ENCODE results near the gene ACACB. TPM values are rescaled to one million over a fixed set of nuclear protein-coding genes. Genes with fewer than 3 reads are reported as not detected.
A peak's percentile ranks its signal among the peaks of the same experiment; 100 is the strongest.

Gene ACACB
- total and polyA plus RNA-seq, 2 experiments from 2014 or later = 6.2 to 15.4 TPM

DNA sequence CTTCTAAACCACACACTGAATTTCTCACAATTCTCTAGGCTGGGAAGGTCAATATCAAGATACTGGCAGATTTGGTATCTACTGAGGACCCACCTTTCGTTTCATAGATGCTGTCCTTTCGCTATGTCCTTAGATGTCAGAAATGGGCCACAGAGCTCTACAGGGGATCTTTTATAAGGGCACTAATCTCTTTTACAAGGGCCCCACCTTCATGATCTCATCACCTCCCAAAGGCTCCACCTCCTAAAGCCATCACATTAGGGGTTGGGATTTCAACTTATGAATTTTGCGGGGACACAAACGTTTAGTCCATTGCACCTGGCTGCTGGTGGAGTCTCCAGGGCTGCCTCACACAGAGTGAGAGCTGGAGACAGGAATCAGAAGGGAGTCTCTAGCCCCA, 79.9 kb downstream of the ACACB start:
- H3K27me3 ChIP-seq (ENCODE audit: insufficient read depth) = no peaks in the 10 kb centered on the region
- H2AFZ ChIP-seq = no peak overlapping the region
- TF ChIP-seq POLR2AphosphoS5 (IDR thresholded peaks at IDR 0.05; ENCODE audit: low read depth) (no peak), JUNB (IDR thresholded peaks at IDR 0.05; ENCODE audit: unreplicated experiment) (no peak), ZNF331 (CRISPR knock-in tag; IDR thresholded peaks at IDR 0.05; ENCODE audit: low read depth) (no peak), STAT1 (IDR thresholded peaks at IDR 0.05; ENCODE audit: unreplicated experiment) (no peak)
- TF ChIP-seq, protein P1, sequence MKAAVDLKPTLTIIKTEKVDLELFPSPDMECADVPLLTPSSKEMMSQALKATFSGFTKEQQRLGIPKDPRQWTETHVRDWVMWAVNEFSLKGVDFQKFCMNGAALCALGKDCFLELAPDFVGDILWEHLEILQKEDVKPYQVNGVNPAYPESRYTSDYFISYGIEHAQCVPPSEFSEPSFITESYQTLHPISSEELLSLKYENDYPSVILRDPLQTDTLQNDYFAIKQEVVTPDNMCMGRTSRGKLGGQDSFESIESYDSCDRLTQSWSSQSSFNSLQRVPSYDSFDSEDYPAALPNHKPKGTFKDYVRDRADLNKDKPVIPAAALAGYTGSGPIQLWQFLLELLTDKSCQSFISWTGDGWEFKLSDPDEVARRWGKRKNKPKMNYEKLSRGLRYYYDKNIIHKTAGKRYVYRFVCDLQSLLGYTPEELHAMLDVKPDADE (IDR thresholded peaks at IDR 0.05) = no peak
- TF ChIP-seq, protein P2, sequence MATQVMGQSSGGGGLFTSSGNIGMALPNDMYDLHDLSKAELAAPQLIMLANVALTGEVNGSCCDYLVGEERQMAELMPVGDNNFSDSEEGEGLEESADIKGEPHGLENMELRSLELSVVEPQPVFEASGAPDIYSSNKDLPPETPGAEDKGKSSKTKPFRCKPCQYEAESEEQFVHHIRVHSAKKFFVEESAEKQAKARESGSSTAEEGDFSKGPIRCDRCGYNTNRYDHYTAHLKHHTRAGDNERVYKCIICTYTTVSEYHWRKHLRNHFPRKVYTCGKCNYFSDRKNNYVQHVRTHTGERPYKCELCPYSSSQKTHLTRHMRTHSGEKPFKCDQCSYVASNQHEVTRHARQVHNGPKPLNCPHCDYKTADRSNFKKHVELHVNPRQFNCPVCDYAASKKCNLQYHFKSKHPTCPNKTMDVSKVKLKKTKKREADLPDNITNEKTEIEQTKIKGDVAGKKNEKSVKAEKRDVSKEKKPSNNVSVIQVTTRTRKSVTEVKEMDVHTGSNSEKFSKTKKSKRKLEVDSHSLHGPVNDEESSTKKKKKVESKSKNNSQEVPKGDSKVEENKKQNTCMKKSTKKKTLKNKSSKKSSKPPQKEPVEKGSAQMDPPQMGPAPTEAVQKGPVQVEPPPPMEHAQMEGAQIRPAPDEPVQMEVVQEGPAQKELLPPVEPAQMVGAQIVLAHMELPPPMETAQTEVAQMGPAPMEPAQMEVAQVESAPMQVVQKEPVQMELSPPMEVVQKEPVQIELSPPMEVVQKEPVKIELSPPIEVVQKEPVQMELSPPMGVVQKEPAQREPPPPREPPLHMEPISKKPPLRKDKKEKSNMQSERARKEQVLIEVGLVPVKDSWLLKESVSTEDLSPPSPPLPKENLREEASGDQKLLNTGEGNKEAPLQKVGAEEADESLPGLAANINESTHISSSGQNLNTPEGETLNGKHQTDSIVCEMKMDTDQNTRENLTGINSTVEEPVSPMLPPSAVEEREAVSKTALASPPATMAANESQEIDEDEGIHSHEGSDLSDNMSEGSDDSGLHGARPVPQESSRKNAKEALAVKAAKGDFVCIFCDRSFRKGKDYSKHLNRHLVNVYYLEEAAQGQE (IDR thresholded peaks at IDR 0.05; ENCODE audit: unreplicated experiment) = no peak
- no peaks in the 10 kb centered on the region for H4K20me1 ChIP-seq (replicated peaks; ENCODE audit: insufficient read depth)
- no peak for ATAC-seq
- H3K4me2 ChIP-seq = no peak overlapping the region
- H3K36me3 ChIP-seq (ENCODE audit: insufficient read depth) = no peaks in the 10 kb centered on the region
- Mint-ChIP-seq H3K27ac (no peak overlapping the region), H3K9me3 (no peaks in the 10 kb centered on the region), H3K36me3 (ENCODE audit: low read depth) (peaks cover 18% of the 10 kb centered on the region), H3K4me1 (no peaks in the 10 kb centered on the region), H3K27me3 (ENCODE audit: insufficient read depth, low read depth, poor library complexity) (peaks cover 4% of the 10 kb centered on the region), H3K4me3 (no peak overlapping the region)
- no peak overlapping the region for H3K27ac ChIP-seq (ENCODE audit: low read depth)
- DNase-seq (ENCODE audit: low spot score) = no peak
- H3K4me3 ChIP-seq = no peak overlapping the region
- no peaks in the 10 kb centered on the region for H3K79me2 ChIP-seq (replicated peaks; ENCODE audit: insufficient read depth)
- H3K9me2 ChIP-seq (ENCODE audit: insufficient read depth) = no peaks in the 10 kb centered on the region
- no peaks in the 10 kb centered on the region for H3K4me1 ChIP-seq (ENCODE audit: insufficient read depth)
- no peaks in the 10 kb centered on the region for H3F3A ChIP-seq (replicated peaks; ENCODE audit: low read depth)

DNA sequence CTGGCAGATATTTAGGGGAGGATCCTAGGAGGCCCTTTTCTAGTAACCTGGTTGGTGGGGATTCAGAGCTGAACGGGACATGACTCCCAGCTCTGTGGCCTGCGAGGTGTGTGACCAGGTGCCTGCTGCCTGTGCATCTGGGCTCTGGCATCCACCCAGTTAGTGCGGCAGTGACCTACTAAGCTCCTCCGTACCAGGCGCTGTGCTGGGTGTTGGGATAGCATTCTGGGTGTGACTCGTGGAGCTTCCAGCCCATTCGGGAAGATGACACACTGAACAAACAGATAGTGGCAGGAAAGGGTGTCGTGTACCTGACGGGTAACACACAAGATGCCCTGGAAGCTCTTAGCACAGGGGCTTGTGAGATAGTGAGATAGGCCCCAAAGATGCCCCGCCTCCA, 80.9 kb downstream of the ACACB start:
- Histone ChIP-seq H3K36me3 (ENCODE audit: insufficient read depth) (no peaks in the 10 kb centered on the region), H2AFZ (no peak overlapping the region), H3F3A (replicated peaks; ENCODE audit: low read depth) (no peaks in the 10 kb centered on the region), H3K27me3 (ENCODE audit: insufficient read depth) (no peaks in the 10 kb centered on the region), H3K79me2 (replicated peaks; ENCODE audit: insufficient read depth) (no peaks in the 10 kb centered on the region), H3K27ac (ENCODE audit: low read depth) (no peak overlapping the region), H3K4me3 (no peak overlapping the region), H3K9me2 (ENCODE audit: insufficient read depth) (no peaks in the 10 kb centered on the region), H4K20me1 (replicated peaks; ENCODE audit: insufficient read depth) (no peaks in the 10 kb centered on the region), H3K4me1 (ENCODE audit: insufficient read depth) (no peaks in the 10 kb centered on the region), H3K4me2 (no peak overlapping the region)
- ATAC-seq (no peak), DNase-seq (ENCODE audit: low spot score) (no peak)
- Mint-ChIP-seq H3K4me1 (no peaks in the 10 kb centered on the region), H3K27ac (0 out of 2 replicates have a peak overlapping the region, but pooled peaks have one; percentile 69), H3K9me3 (no peaks in the 10 kb centered on the region), H3K4me3 (no peak overlapping the region), H3K36me3 (ENCODE audit: low read depth) (peaks cover 22% of the 10 kb centered on the region), H3K27me3 (ENCODE audit: insufficient read depth, low read depth, poor library complexity) (peaks cover 7% of the 10 kb centered on the region)
- TF ChIP-seq, protein P3, sequence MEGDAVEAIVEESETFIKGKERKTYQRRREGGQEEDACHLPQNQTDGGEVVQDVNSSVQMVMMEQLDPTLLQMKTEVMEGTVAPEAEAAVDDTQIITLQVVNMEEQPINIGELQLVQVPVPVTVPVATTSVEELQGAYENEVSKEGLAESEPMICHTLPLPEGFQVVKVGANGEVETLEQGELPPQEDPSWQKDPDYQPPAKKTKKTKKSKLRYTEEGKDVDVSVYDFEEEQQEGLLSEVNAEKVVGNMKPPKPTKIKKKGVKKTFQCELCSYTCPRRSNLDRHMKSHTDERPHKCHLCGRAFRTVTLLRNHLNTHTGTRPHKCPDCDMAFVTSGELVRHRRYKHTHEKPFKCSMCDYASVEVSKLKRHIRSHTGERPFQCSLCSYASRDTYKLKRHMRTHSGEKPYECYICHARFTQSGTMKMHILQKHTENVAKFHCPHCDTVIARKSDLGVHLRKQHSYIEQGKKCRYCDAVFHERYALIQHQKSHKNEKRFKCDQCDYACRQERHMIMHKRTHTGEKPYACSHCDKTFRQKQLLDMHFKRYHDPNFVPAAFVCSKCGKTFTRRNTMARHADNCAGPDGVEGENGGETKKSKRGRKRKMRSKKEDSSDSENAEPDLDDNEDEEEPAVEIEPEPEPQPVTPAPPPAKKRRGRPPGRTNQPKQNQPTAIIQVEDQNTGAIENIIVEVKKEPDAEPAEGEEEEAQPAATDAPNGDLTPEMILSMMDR (conservative IDR thresholded peaks at IDR 0.05; ENCODE audit: low read depth in 2 of 2) = no peak
- TF ChIP-seq, protein P2 (IDR thresholded peaks at IDR 0.05; ENCODE audit: unreplicated experiment) = no peak
- no peak for TF ChIP-seq POLR2AphosphoS5 (IDR thresholded peaks at IDR 0.05; ENCODE audit: low read depth)
- no peak for TF ChIP-seq ZNF114 (CRISPR knock-in tag; IDR thresholded peaks at IDR 0.05)
- TF ChIP-seq ZNF331 (CRISPR knock-in tag; IDR thresholded peaks at IDR 0.05; ENCODE audit: low read depth) = no peak
- TF ChIP-seq NANOG (IDR thresholded peaks at IDR 0.05; ENCODE audit: borderline replicate concordance) = no peak
- TF ChIP-seq, protein P1 (IDR thresholded peaks at IDR 0.05) = no peak
- no peak for TF ChIP-seq EZH2phosphoT487 (IDR thresholded peaks at IDR 0.05; ENCODE audit: unreplicated experiment)
- no peak for TF ChIP-seq JUNB (IDR thresholded peaks at IDR 0.05; ENCODE audit: unreplicated experiment)
- no peak for TF ChIP-seq EZH2 (IDR thresholded peaks at IDR 0.05; ENCODE audit: low read depth, unreplicated experiment)
- TF ChIP-seq CREB1 (CRISPR knock-in tag; IDR thresholded peaks at IDR 0.05; ENCODE audit: low read depth) = no peak

Measured in GM23338 (cell line).